Cerebellar nuclear complex (tissue), 1 donor: Measurements from ENCODE around the gene GRIK3.
A peak's percentile ranks its signal among the peaks of the same experiment; 100 is the strongest.

Experiments used
- DNase-seq, 2 experiments: peaks; one replicate each; lab custom pipeline; 2025; lab: John Stamatoyannopoulos, UW

The GRIK3 gene

GRCh38 chr1:36981126-36981525 is 53.2 kb downstream of the GRIK3 start:
- DNase-seq = no peak

GRCh38 chr1:36977731-36978406 is 56.4 kb downstream of the GRIK3 start:
- no peak for DNase-seq

DNA sequence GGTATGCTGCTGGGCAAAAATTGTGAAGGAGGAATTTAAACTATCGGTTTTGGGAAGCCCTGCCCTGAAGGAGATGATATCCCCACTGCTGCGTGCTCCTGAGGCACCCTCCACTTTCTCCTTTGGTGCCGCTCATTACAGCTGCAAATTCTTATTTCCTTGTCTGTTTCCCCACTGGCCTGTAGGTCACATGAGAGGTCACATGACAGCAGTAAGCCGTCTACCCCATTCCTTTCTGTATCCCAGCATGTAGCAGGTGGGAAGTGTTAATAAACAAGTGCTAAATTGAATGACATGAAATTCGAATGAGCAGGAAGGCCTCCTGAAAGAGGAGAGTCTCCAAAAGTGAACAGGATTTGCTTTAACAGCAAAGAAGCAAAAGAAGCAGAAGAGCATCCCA is 58.7 kb downstream of the GRIK3 start:
- no peak for DNase-seq

DNA sequence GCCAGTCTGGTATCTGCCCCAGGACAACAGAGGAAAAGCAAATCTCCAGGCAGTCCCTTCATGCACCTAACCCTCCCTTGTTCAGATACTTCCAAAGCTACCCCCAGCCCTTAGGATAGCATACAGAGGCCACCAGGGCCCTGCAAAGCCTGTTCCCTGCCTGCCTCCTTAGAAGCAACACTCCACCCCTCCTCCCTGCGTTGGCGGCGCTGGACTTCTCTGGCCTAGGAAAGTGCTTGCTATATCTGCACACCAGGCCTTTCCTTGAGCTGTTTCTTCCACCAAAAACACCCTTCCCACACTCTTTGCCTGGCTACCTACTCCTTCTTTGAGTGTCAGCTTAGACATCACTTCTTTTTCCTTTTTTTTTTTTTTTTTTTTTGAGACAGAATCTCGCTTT is 61.3 kb downstream of the GRIK3 start:
- no peak for DNase-seq

- DNase-seq = no peak
Observed at GRCh38 chr1:36971852-36972618, 62.3 kb downstream of the GRIK3 start.

DNA sequence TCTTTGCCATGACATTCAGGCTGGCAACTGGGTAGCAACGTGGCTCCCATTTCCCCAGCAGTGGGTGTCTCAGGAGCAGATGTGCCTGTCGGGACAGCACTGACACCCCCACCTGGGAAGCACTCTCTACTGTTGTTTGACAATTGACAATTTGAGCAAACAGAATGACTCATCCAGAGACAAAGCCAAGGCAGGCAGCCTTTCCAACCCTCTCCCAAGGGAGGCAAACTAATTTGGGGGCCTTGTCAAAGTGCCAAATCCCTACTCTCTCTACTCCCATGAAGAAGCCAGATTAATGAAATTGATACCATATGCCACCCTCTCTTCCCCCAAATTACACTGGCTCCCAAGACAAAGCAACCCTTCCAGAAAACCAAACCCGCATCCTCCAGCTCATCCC is 65.6 kb downstream of the GRIK3 start:
- DNase-seq = no peak

GRCh38 chr1:36966242-36966641 is 68.1 kb downstream of the GRIK3 start:
- no peak for DNase-seq

- DNase-seq = no peak
Observed at GRCh38 chr1:36965275-36966159, 68.8 kb downstream of the GRIK3 start.

DNA sequence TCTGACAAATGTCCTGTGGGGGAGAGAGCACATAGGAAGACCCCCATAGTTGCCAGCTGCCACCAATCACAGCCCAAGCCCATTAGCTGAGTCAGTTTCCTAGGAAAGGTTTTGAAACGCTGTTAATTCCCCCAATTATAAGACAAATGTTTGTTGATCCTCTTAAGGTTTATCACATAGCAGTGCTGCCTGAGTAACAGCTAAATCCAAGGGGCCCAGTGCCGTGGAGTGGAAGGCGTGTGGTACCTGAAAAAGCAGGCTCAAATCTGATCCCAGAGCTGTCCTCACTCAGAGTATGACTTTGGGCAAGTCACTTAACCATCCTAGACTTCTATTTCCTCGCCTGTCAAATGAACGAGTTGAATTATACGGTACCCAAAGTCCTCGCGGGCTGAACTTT is 69.5 kb downstream of the GRIK3 start:
- DNase-seq = no peak

GRCh38 chr1:36963006-36963405 is 71.3 kb downstream of the GRIK3 start:
- peak; percentile 21 to 75 for DNase-seq

- no peak for DNase-seq
Observed at GRCh38 chr1:36961062-36961615, 73.2 kb downstream of the GRIK3 start.

GRCh38 chr1:36956570-36956969 is 77.7 kb downstream of the GRIK3 start:
- no peak for DNase-seq

GRCh38 chr1:36955016-36955415 is 79.3 kb downstream of the GRIK3 start:
- no peak for DNase-seq

DNA sequence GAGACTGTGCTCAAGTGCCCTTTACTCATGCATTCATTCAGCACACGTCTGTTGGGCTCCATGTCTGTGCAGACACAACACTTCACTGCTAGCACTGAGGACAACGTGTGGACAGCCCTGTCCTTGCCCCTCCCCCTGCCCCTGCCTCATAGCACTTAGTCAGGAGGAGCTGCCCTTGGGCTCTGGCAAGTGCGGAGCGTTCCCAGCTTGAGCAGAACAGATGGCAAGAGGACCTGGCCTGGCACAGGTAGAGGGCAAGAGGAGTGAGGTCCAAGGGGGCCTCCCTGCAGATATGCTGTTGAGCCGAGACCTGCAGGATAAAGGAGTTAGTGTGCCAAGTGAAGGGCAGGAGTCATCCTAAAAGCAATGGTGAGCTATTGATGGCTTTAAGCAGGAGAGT is 81.3 kb downstream of the GRIK3 start:
- DNase-seq = peak in 1 of 2 experiments; percentile 15

DNA sequence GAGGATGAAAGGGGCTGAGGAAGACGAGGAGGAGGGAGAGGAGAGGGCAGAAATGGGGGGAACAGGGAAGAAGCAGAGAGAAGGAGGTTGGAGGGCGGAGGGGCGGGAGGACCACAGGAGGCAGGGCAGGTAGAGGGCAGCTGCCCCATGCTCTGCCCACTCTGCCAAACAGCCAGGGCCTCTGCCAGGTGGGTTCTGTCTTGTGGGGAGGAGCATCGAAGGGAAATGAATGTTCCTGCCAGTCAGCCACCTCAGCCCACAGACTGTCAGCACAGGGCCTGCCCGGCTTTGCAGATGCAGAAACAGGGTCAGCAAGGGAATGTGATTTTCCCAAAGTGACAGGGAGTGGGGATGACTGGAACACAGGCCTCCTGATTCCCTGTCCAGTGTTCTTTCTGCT is 82.6 kb downstream of the GRIK3 start:
- DNase-seq = no peak

- no peak for DNase-seq
Observed at GRCh38 chr1:36951292-36951750, 83.0 kb downstream of the GRIK3 start.

DNA sequence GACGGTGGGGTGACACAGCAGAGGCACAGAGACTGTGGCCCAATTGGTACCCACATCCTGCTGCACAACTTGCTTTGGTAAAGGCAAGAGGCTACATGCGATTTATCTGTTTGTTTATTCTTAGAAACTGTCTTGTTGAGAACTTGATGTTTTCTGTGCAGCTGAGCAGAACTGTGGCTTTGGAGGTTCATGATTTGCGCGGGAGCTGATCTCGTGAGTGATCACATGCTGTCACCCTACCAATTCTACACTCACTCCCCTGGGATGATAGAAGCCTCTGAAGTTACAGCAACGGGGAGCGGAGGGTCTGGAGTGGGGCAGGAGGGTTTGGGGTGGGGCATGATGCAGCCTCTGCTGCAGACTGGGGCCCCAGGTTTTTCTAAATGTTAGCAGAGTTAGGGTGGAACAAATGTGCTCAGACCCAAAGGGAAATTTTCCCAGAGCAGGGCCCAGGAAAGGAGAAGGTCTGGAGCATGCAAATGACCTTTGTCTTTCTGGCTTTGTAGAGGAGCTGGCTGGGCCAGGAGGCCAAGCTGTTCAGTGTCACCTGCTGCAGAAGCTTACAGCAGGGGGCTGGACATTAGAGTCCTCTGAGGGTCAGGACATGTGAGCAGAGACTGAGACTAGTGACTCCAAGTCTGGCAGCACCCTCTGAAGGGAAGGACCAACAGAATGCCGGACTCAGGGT is 83.6 kb downstream of the GRIK3 start:
- no peak for DNase-seq

- peak; percentile 21 to 33 for DNase-seq
Observed at GRCh38 chr1:36948606-36949005, 85.7 kb downstream of the GRIK3 start.

DNA sequence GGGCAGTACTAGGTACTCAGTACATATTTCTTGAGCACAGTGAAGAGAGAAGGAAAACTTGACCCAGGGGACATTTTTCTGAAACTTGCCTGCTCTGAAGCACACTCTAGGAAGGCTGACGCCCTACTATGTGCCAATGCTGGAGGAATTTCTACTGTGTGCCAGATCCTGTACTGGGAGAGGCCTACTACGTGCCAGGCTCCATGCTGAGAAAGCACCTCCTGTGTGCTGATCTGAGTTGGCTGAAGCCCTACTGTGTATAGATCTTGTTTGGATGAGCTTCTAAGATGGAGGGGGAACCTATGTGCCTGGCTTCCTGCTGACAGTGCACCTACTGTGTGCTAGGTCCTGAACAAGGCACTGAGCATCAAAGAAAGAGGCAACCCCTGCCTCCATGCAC is 86.2 kb downstream of the GRIK3 start:
- DNase-seq = no peak

- DNase-seq = no peak
Observed at GRCh38 chr1:36947384-36947783, 86.9 kb downstream of the GRIK3 start.

DNA sequence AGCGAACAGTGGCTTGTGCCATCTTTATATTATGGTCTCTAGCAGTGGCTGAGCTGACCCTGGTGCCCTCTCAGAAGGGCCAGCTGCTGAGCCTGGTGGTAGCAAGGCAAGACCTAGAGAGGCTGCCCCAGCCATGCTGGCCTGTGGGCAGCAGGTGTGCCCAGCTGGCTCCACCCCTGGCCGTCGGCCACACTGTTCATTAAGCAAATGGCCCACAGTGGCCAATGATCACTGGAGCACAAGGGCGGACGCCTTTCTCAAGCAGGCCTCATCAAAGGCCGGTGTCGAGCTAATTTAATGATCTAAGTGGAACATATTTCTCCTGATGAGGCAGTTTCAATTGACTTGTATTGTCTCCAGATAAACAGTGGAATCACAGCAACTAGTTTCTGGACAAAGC is 89.4 kb downstream of the GRIK3 start:
- no peak for DNase-seq

DNA sequence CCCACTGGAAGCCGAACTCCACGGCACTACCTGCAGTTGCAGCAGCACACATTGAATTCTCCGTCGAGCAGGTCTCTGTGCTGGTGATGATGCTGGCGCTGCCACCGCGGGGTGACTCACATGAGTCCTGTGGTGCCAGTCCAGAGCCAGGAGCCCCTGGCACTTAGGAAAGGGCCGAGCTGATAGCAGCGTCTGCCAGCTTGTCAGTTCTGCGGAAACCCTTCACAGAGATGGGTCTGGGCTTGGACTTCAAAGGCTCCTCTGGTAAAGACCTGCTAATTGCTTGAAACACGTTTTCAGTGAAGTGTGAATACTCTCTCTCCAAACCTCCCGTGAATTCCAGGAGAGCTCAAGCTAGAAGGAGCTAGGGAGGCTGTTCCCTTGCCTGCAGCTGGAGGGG is 92.2 kb downstream of the GRIK3 start:
- peak in 1 of 2 experiments; percentile 10 for DNase-seq
